DOHH2 (cell line): ENCODE results near the gene BANK1.

ENCODE experiments used
- CTCF ChIP-seq: fragments of 200-600 bp; sonication (generic); IDR thresholded peaks from one replicate; pipeline ENCODE4 v1.5.1; 2014; ENCODE audit warnings: antibody characterized with exemption, mild to moderate bottlenecking, low read depth, low read length; ENCODE audit not compliant: poor library complexity, severe bottlenecking
- EZH2phosphoT487 ChIP-seq: fragments of 200-600 bp; sonication (generic); IDR thresholded peaks from 2 replicates; pipeline ENCODE4 v1.6.1; 2017; ENCODE audit warnings: borderline replicate concordance, mild to moderate bottlenecking, antibody characterized with exemption, low read length, moderate library complexity, mixed read lengths

- no peak for TF ChIP-seq CTCF
- TF ChIP-seq EZH2phosphoT487 = no peak
These were observed 152.4 kb downstream of the BANK1 start for GRCh38 chr4:101942891-101943290.
